SH-SY5Y (cell line): ENCODE results near the gene SLC18B1.

ENCODE experiments used
- GATA2 ChIP-seq: IDR thresholded peaks from 2 replicates; pipeline ENCODE4 v1.6.1; 2011; ENCODE audit warnings: mild to moderate bottlenecking, low read depth, low read length
- GATA3 ChIP-seq: IDR thresholded peaks from 2 replicates; pipeline ENCODE4 v1.6.1; 2011; ENCODE audit warnings: low read depth, mild to moderate bottlenecking, low read length, moderate library complexity

GRCh38 chr6:132719736-132720448 lies 78.5 kb downstream of the SLC18B1 start:
- TF ChIP-seq GATA3 = no peak
- TF ChIP-seq GATA2 = no peak
